OCI-LY1 (cell line): ENCODE results near the gene PER1.

ENCODE experiments used
- H2AFZ ChIP-seq: fragments of 200-600 bp; sonication (generic), shearing (Covaris generic); 2 replicates; pipeline ENCODE4 v1.6.0; 2014; ENCODE audit warnings: antibody characterized with exemption, mild to moderate bottlenecking, low read length
- H3F3A ChIP-seq: fragments of 200-600 bp; sonication (generic), shearing (Covaris generic); 2 replicates; pipeline ENCODE4 v1.6.0; 2014; ENCODE audit warnings: mild to moderate bottlenecking, antibody characterized with exemption, low read length, moderate library complexity; ENCODE audit not compliant: insufficient read depth
- H3K27ac ChIP-seq: fragments of 200-600 bp; sonication (generic); 2 replicates; pipeline ENCODE4 v1.5.1; 2014; ENCODE audit warnings: low read length, mixed run types, mild to moderate bottlenecking, low read depth; ENCODE audit not compliant: poor library complexity, severe bottlenecking
- H3K27me3 ChIP-seq: fragments of 200-600 bp; sonication (generic); 2 replicates; pipeline ENCODE4 v1.6.0; 2014; ENCODE audit warnings: antibody characterized with exemption, mild to moderate bottlenecking, low read length, moderate library complexity; ENCODE audit not compliant: insufficient read depth
- H3K36me3 ChIP-seq: fragments of 200-600 bp; sonication (generic); 2 replicates; pipeline ENCODE4 v1.6.1; 2014; ENCODE audit warnings: mild to moderate bottlenecking, antibody characterized with exemption, low read length, moderate library complexity, mixed read lengths; ENCODE audit not compliant: insufficient read depth
- H3K4me1 ChIP-seq: fragments of 200-600 bp; sonication (generic); 2 replicates; pipeline ENCODE4 v1.5.1; 2014; ENCODE audit warnings: mild to moderate bottlenecking, low read length, moderate library complexity; ENCODE audit not compliant: insufficient read depth, severe bottlenecking
- H3K4me2 ChIP-seq: fragments of 200-600 bp; sonication (generic), shearing (Covaris generic); 2 replicates; pipeline ENCODE4 v1.6.1; 2014; ENCODE audit warnings: low read length
- H3K4me3 ChIP-seq: fragments of 200-600 bp; sonication (generic); 2 replicates; pipeline ENCODE4 v1.5.1; 2014; ENCODE audit warnings: low read length, low read depth, mild to moderate bottlenecking, mixed read lengths; ENCODE audit not compliant: poor library complexity, severe bottlenecking
- H3K79me2 ChIP-seq: fragments of 200-600 bp; shearing (Covaris generic); 2 replicates; pipeline ENCODE4 v1.6.1; 2016; ENCODE audit warnings: mixed run types, low read length, mixed read lengths; ENCODE audit not compliant: insufficient read depth
- H3K9ac ChIP-seq: fragments of 200-600 bp; sonication (generic), shearing (Covaris generic); 2 replicates; pipeline ENCODE4 v1.6.1; 2014; ENCODE audit warnings: mild to moderate bottlenecking, low read length, mixed read lengths
- H3K9me2 ChIP-seq: fragments of 200-600 bp; sonication (generic), shearing (Covaris generic); 2 replicates; pipeline ENCODE4 v1.6.1; 2014; ENCODE audit warnings: low read depth, mild to moderate bottlenecking, low read length, mixed read lengths
- H3K9me3 ChIP-seq: fragments of 200-600 bp; shearing (Covaris generic); 2 replicates; pipeline ENCODE4 v1.6.1; 2014; ENCODE audit warnings: low read length, mixed read lengths
- H4K20me1 ChIP-seq: fragments of 200-600 bp; sonication (generic), shearing (Covaris generic); 2 replicates; pipeline ENCODE4 v1.6.0; 2016; ENCODE audit warnings: mild to moderate bottlenecking, low read length; ENCODE audit not compliant: insufficient read depth
- EZH2 ChIP-seq: fragments of 200-600 bp; sonication (generic), shearing (Covaris generic); IDR thresholded peaks from 2 replicates; pipeline ENCODE4 v1.8.0; 2017; ENCODE audit warnings: borderline replicate concordance, mixed run types, mild to moderate bottlenecking, antibody characterized with exemption, low read length, moderate library complexity, mixed read lengths
- TF ChIP-seq, protein P1 (sequence below): fragments of 200-600 bp; sonication (generic), shearing (Covaris generic); IDR thresholded peaks from 2 replicates; pipeline ENCODE4 v1.5.1; 2017; ENCODE audit warnings: mild to moderate bottlenecking, antibody characterized with exemption, low read length, moderate library complexity, mixed read lengths

Gene PER1

DNA sequence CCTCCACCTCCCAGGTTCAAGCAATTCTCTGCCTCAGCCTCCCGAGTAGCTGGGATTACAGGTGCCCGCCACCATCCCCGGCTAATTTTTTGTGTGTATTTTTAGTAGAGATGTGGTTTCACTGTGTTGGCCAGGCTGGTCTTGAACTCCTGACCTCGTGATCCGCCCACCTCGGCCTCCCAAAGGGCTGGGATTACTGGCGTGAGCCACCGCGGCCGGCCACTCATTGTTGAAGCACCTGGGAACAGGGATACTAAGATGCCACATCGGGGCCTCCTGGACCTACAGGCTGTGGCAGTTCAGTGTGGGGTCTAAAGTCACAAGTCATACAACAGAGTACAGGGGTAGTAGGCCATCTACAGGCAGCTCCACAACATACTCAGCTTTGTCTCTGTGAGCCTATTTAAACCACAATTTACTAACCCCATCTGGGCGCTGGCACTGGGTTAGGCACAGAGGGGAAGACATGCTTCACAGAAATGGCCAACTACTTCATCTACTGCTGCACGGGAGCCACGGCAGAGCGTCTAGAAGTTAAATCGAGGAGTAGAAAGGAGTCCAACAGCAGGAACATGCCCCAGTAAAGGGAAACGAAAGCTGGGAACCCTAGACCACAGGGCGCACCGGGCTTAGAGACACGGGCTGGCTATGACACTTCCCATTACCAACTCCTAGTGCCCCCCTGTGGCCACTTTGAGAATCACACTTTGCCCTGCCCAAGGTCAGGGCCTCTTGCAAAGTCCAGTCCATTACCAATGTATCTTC lies 6.2 kb upstream of the PER1 start:
- TF ChIP-seq, protein P1, sequence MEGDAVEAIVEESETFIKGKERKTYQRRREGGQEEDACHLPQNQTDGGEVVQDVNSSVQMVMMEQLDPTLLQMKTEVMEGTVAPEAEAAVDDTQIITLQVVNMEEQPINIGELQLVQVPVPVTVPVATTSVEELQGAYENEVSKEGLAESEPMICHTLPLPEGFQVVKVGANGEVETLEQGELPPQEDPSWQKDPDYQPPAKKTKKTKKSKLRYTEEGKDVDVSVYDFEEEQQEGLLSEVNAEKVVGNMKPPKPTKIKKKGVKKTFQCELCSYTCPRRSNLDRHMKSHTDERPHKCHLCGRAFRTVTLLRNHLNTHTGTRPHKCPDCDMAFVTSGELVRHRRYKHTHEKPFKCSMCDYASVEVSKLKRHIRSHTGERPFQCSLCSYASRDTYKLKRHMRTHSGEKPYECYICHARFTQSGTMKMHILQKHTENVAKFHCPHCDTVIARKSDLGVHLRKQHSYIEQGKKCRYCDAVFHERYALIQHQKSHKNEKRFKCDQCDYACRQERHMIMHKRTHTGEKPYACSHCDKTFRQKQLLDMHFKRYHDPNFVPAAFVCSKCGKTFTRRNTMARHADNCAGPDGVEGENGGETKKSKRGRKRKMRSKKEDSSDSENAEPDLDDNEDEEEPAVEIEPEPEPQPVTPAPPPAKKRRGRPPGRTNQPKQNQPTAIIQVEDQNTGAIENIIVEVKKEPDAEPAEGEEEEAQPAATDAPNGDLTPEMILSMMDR = peak; percentile 75
- no peak for TF ChIP-seq EZH2
- Histone ChIP-seq H3K79me2 (peaks cover 9% of the 10 kb centered on the region; the same call in 1 of the 2 replicates), H3K4me2 (peak overlapping the region; percentile 14; the same call in 1 of the 2 replicates), H3K27me3 (no peaks in the 10 kb centered on the region), H3K9me3 (no peaks in the 10 kb centered on the region), H3K27ac (peak overlapping the region; percentile 62), H4K20me1 (no peaks in the 10 kb centered on the region), H3K36me3 (peaks cover 27% of the 10 kb centered on the region), H3F3A (no peaks in the 10 kb centered on the region), H2AFZ (no peak overlapping the region), H3K4me1 (peaks cover 59% of the 10 kb centered on the region), H3K9me2 (no peaks in the 10 kb centered on the region), H3K4me3 (no peak overlapping the region), H3K9ac (no peak overlapping the region)

DNA sequence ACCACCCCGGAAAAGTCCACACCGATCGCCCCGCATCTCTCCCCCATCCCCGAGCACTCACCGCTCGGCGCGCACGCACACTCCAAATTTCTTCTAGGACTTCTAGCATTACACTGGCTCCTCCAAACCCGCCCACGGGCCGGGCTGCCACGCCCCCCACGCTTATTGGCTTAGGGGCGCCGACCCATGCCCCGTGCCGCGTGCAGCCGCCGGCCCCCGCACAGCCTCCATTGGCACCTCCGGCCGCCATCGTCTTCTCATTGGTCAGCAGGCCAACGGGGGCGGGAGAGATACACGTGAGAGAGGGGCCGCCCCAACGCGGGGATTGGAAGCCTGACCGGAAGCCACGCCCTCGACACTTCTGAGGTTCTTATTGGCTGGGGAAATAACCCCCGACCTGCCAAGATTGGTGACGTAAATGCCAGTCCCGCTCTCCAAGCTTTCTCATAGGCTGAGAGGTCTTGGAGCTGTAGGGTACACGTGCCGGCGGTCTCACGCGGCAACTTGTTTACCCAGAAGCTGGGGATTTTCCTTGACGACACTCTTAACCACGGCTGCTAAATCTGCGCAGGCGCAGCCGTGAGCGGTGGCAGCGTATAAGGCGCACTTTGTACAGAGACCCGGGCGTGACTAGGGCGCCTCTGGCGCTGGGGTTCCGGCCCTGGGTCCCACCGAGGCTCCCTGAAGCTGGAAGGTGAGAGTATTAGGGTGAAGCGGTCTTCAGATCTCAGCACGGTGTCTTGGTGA lies 4.2 kb upstream of the PER1 start:
- TF ChIP-seq, protein P1 = no peak; the same call in 1 of the 2 replicates
- TF ChIP-seq EZH2 = no peak
- no peaks in the 10 kb centered on the region for H4K20me1 ChIP-seq
- no peaks in the 10 kb centered on the region for H3K27me3 ChIP-seq
- H3K9ac ChIP-seq = peak overlapping the region; percentile 71
- H3F3A ChIP-seq = no peaks in the 10 kb centered on the region
- no peak overlapping the region for H2AFZ ChIP-seq
- no peaks in the 10 kb centered on the region for H3K9me3 ChIP-seq
- peaks cover 23% of the 10 kb centered on the region for H3K36me3 ChIP-seq
- no peaks in the 10 kb centered on the region for H3K79me2 ChIP-seq
- peak overlapping the region; percentile 90 for H3K27ac ChIP-seq
- H3K4me1 ChIP-seq = peaks cover 65% of the 10 kb centered on the region
- H3K4me2 ChIP-seq = peak overlapping the region; percentile 84
- H3K4me3 ChIP-seq = peak overlapping the region; percentile 69
- H3K9me2 ChIP-seq = no peaks in the 10 kb centered on the region

DNA sequence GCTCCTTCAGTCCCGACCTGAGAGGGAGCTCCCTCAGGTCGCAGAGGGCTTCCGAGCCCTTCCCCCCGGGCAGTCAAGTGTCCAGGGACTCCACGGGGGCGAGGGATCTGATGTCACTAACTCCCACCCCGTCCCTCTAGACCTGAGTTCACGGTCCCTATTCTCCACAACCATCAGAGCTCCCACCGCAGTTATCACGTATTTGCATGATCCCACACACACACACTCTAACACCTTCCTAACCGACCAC lies 3.7 kb upstream of the PER1 start:
- no peak for TF ChIP-seq EZH2
- TF ChIP-seq, protein P1 = no peak
- peaks cover 63% of the 10 kb centered on the region for H3K4me1 ChIP-seq
- H3K79me2 ChIP-seq = no peaks in the 10 kb centered on the region

More for the DNA sequence above, 3.7 kb upstream of the PER1 start:
- no peak overlapping the region for H2AFZ ChIP-seq
- H3F3A ChIP-seq = no peaks in the 10 kb centered on the region
- H3K9ac ChIP-seq = peak overlapping the region; percentile 64
- H3K4me3 ChIP-seq = peak overlapping the region; percentile 69
- H3K9me2 ChIP-seq = no peaks in the 10 kb centered on the region
- H3K36me3 ChIP-seq = peaks cover 18% of the 10 kb centered on the region
- no peaks in the 10 kb centered on the region for H4K20me1 ChIP-seq
- H3K4me2 ChIP-seq = peak overlapping the region; percentile 84
- peak overlapping the region; percentile 63 for H3K27ac ChIP-seq
- H3K27me3 ChIP-seq = no peaks in the 10 kb centered on the region
- H3K9me3 ChIP-seq = no peaks in the 10 kb centered on the region
